Measurements from ENCODE around the gene USP15.

The USP15 gene

GRCh38 chr12:62414180-62414579 lies 154.0 kb downstream of the USP15 start:
- Histone ChIP-seq H3K9ac (ENCODE audit: low read length) (no peak overlapping the region), H3K27ac (ENCODE audit: low read length) (no peak overlapping the region), H3K4me3 (ENCODE audit: low read length) (no peak overlapping the region), H3K9me3 (ENCODE audit: insufficient read depth, low read length) (peaks cover 11% of the 10 kb centered on the region; the same call in 1 of the 2 replicates), H3K4me2 (ENCODE audit: low read length) (no peak overlapping the region), H3K27me3 (ENCODE audit: low read depth, low read length) (no peaks in the 10 kb centered on the region), H3K36me3 (replicated peaks; ENCODE audit: low read depth, low read length) (peaks cover 20% of the 10 kb centered on the region), H3K4me1 (ENCODE audit: low read length) (peaks cover 8% of the 10 kb centered on the region; the same call in 1 of the 2 replicates), H2AFZ (ENCODE audit: low read depth, low read length) (no peak overlapping the region), H3K79me2 (ENCODE audit: low read length) (no peaks in the 10 kb centered on the region), H4K20me1 (ENCODE audit: insufficient read depth, low read length) (no peaks in the 10 kb centered on the region)
- TF ChIP-seq CTCF (IDR thresholded peaks at IDR 0.05; ENCODE audit: low read depth, low read length): no peak
- no peak for TF ChIP-seq EZH2phosphoT487 (IDR thresholded peaks at IDR 0.05; ENCODE audit: low read depth)

- no peak overlapping the region for H3K4me2 ChIP-seq (ENCODE audit: low read length)
- no peak overlapping the region for H3K27ac ChIP-seq (ENCODE audit: low read length)
- H3K27me3 ChIP-seq (ENCODE audit: low read depth, low read length): peaks cover 5% of the 10 kb centered on the region; the same call in 1 of the 2 replicates
- H3K9ac ChIP-seq (ENCODE audit: low read length): no peak overlapping the region
- no peaks in the 10 kb centered on the region; the same call in 1 of the 2 replicates for H3K9me3 ChIP-seq (ENCODE audit: insufficient read depth, low read length)
- H3K36me3 ChIP-seq (replicated peaks; ENCODE audit: low read depth, low read length): no peaks in the 10 kb centered on the region
- no peak overlapping the region for H3K4me3 ChIP-seq (ENCODE audit: low read length)
- no peaks in the 10 kb centered on the region for H3K79me2 ChIP-seq (ENCODE audit: low read length)
- H4K20me1 ChIP-seq (ENCODE audit: insufficient read depth, low read length): no peaks in the 10 kb centered on the region
- no peaks in the 10 kb centered on the region for H3K4me1 ChIP-seq (ENCODE audit: low read length)
- no peak overlapping the region for H2AFZ ChIP-seq (ENCODE audit: low read depth, low read length)
- no peak for TF ChIP-seq CTCF (IDR thresholded peaks at IDR 0.05; ENCODE audit: low read depth, low read length)
- no peak for TF ChIP-seq EZH2phosphoT487 (IDR thresholded peaks at IDR 0.05; ENCODE audit: low read depth)
These were observed 165.9 kb downstream of the USP15 start for GRCh38 chr12:62426089-62426488.

- Histone ChIP-seq H3K9ac (ENCODE audit: low read length) (no peak overlapping the region), H3K27me3 (ENCODE audit: low read depth, low read length) (peaks cover 9% of the 10 kb centered on the region; the same call in 1 of the 2 replicates), H3K27ac (ENCODE audit: low read length) (no peak overlapping the region), H3K79me2 (ENCODE audit: low read length) (no peaks in the 10 kb centered on the region), H3K4me1 (ENCODE audit: low read length) (no peaks in the 10 kb centered on the region), H3K9me3 (ENCODE audit: insufficient read depth, low read length) (no peaks in the 10 kb centered on the region; the same call in 1 of the 2 replicates), H3K4me2 (ENCODE audit: low read length) (no peak overlapping the region), H3K4me3 (ENCODE audit: low read length) (no peak overlapping the region), H4K20me1 (ENCODE audit: insufficient read depth, low read length) (no peaks in the 10 kb centered on the region), H3K36me3 (replicated peaks; ENCODE audit: low read depth, low read length) (no peaks in the 10 kb centered on the region), H2AFZ (ENCODE audit: low read depth, low read length) (no peak overlapping the region)
- TF ChIP-seq EZH2phosphoT487 (IDR thresholded peaks at IDR 0.05; ENCODE audit: low read depth) (no peak), CTCF (IDR thresholded peaks at IDR 0.05; ENCODE audit: low read depth, low read length) (no peak)
These were observed 169.3 kb downstream of the USP15 start for GRCh38 chr12:62429457-62429856.

- Histone ChIP-seq H2AFZ (ENCODE audit: low read depth, low read length) (peak overlapping the region; percentile 87), H3K36me3 (replicated peaks; ENCODE audit: low read depth, low read length) (no peaks in the 10 kb centered on the region), H3K9me3 (ENCODE audit: insufficient read depth, low read length) (no peaks in the 10 kb centered on the region), H3K79me2 (ENCODE audit: low read length) (no peaks in the 10 kb centered on the region), H3K4me2 (ENCODE audit: low read length) (peak overlapping the region; percentile 72), H3K27me3 (ENCODE audit: low read depth, low read length) (peaks cover 9% of the 10 kb centered on the region; the same call in 1 of the 2 replicates), H3K27ac (ENCODE audit: low read length) (no peak overlapping the region), H3K4me3 (ENCODE audit: low read length) (peak overlapping the region; percentile 74), H3K4me1 (ENCODE audit: low read length) (0 out of 2 replicates have a peak, but pooled peaks cover 3% of the 10 kb centered on the region), H3K9ac (ENCODE audit: low read length) (peak overlapping the region; percentile 15; the same call in 1 of the 2 replicates), H4K20me1 (ENCODE audit: insufficient read depth, low read length) (no peaks in the 10 kb centered on the region)
- TF ChIP-seq CTCF (IDR thresholded peaks at IDR 0.05; ENCODE audit: low read depth, low read length) (no peak), EZH2phosphoT487 (IDR thresholded peaks at IDR 0.05; ENCODE audit: low read depth) (no peak)
These were observed 174.5 kb downstream of the USP15 start for GRCh38 chr12:62434494-62435302.

Data from OCI-LY3 (cell line).